Choroid plexus epithelial cell (primary cell): Measurements from ENCODE around the gene CEP68.

Experiments
- DNase-seq: peaks from one replicate; pipeline ENCODE4 v3.0.0-alpha.2; 2010; ENCODE audit warnings: low read depth
- H3K4me3 ChIP-seq: 2 replicates; pipeline ENCODE4 v1.5.1; 2011; ENCODE audit warnings: low read depth, mild to moderate bottlenecking, control low read depth, low read length, moderate library complexity
- CTCF ChIP-seq: conservative IDR thresholded peaks from 2 replicates; pipeline ENCODE4 v1.5.1; 2011; ENCODE audit warnings: low read depth, mild to moderate bottlenecking, control low read depth, inconsistent platforms, low read length, moderate library complexity

CEP68 gene, protein sequence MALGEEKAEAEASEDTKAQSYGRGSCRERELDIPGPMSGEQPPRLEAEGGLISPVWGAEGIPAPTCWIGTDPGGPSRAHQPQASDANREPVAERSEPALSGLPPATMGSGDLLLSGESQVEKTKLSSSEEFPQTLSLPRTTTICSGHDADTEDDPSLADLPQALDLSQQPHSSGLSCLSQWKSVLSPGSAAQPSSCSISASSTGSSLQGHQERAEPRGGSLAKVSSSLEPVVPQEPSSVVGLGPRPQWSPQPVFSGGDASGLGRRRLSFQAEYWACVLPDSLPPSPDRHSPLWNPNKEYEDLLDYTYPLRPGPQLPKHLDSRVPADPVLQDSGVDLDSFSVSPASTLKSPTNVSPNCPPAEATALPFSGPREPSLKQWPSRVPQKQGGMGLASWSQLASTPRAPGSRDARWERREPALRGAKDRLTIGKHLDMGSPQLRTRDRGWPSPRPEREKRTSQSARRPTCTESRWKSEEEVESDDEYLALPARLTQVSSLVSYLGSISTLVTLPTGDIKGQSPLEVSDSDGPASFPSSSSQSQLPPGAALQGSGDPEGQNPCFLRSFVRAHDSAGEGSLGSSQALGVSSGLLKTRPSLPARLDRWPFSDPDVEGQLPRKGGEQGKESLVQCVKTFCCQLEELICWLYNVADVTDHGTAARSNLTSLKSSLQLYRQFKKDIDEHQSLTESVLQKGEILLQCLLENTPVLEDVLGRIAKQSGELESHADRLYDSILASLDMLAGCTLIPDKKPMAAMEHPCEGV

GRCh38 chr2:65056215-65057053 is at the start of gene CEP68:
Gene CEP68 (plus strand): TSS chr2:65056416. CDS start chr2:65069445, 13,029 bp downstream.
- no peak for TF ChIP-seq CTCF
- DNase-seq, result peak; percentile 98
- peak within 1 kb of the TSS; percentile 76 for H3K4me3 ChIP-seq

GRCh38 chr2:65013776-65014175 is 42.4 kb upstream of the CEP68 start:
- no peak for TF ChIP-seq CTCF
- DNase-seq, result no peak
- H3K4me3 ChIP-seq, result no peak overlapping the region

DNA sequence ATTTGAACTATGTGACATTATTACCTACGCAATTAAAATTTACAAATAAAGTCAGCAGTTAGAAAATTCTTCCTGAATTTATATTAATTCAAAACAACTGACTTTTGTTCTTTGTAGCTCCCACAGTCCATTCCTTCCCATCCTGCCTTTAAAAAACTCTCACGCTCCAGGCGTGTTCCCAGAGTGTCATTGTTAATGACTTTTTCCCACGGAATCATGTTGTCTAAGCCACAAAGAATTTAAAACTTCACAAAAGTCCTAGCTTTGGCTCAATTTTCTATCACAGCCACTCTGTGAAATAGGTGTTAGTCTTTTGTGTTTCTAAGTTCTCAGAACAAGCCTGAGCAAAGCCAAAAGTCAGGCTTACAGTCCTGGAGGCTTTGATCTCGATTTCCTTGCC is 40.5 kb upstream of the CEP68 start:
- DNase-seq, result no peak
- no peak for TF ChIP-seq CTCF
- H3K4me3 ChIP-seq, result no peak overlapping the region

DNA sequence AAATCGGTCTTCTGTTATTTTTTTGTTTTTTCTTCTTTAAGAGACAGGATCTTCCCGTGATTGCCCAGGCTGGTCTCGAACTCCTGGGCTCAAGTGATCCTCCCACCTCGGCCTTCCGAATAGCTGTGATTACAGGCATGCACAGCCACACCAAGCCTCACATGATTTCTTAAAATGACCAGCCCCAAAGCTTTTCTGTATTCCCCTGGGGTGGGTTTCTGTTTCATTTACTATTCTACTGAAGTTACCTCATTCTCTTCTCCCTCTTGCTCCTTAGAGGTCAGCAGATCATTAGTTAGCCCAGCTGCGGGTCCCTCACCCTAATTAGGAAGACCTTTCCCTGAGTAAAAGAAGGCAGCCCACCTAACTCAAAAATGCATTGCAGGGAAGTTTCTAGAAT is 39.4 kb upstream of the CEP68 start:
- no peak overlapping the region for H3K4me3 ChIP-seq
- DNase-seq, result no peak
- TF ChIP-seq CTCF, result no peak

DNA sequence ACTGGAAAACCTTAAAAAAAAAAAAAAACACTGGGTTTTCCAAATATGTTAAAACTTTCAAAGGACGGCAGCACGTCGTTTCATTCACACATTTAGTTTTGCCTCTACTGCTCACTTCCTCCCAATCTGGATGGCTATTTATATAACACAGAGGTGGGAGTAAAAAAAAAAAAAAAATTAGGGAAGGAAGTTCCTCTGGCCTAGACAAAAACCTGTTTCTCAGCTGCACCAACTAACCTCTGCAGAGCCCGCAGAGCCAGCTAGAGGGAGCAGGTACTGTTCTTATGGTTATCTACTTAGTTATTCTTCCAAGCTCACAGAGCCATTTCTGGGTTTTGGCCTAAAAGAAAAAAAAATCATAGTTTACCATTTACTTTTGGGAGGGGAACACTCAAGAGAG is 38.9 kb upstream of the CEP68 start:
- TF ChIP-seq CTCF, result peak; percentile 47
- no peak overlapping the region for H3K4me3 ChIP-seq
- DNase-seq, result peak; percentile 20

- H3K4me3 ChIP-seq, result no peak overlapping the region
- DNase-seq, result no peak
Measured at GRCh38 chr2:65018141-65018582, 38.1 kb upstream of the CEP68 start.

More at GRCh38 chr2:65018141-65018582, 38.1 kb upstream of the CEP68 start:
- TF ChIP-seq CTCF, result no peak
